ENCODE results near the gene SRPK2.
A peak's percentile ranks its signal among the peaks of the same experiment; 100 is the strongest.
"Not testable (repeated sequence)": the region's sequence is repeated elsewhere in the genome, so short reads cannot be mapped to it uniquely, and the experiment has no call there.

The SRPK2 gene

DNA sequence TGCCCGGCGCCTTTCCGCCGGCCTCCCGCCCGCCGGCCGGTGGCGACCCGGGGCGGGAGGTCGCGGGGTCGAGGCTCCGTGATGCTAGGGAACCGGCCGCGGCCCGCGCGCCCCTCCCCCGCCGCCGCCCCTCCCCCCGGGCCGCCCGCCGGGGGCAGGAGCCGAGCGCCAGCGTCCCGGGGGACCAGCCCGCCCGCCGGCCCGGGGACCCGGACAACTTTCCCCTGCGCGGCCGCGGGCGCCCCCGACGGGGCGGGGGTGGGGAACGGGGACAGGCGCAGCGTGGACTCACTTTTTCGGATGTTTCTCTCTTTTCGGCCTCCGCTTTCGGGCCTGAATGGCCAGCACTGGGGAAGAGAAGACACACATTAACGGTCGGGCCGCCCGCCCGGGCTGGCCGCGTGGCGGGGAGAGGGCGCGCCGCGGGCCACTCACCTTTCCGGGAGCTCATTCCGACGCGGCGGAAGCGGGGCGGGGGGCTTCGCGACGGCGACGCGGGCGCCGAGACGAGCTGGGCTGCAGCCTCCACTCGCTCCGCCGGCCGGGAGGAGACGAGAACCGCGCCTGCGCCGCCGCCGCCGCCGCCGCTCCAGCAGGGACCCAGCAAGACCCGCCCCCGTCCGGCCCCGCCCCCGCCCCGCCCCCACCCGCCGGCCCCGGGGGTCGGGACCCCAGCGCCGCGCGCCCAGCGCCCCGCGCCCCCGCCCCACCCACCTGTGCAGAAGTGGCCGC is at the start of gene SRPK2:
Gene SRPK2, minus strand, starts transcription at position 566 of the 732 bp plus-strand sequence.
- TF ChIP-seq ZNF274 (IDR thresholded peaks at IDR 0.05; ENCODE audit: low read depth, low read length) = no peak
- H3K4me3 ChIP-seq (ENCODE audit: low read length) = peak within 1 kb of the TSS; percentile 59

DNA sequence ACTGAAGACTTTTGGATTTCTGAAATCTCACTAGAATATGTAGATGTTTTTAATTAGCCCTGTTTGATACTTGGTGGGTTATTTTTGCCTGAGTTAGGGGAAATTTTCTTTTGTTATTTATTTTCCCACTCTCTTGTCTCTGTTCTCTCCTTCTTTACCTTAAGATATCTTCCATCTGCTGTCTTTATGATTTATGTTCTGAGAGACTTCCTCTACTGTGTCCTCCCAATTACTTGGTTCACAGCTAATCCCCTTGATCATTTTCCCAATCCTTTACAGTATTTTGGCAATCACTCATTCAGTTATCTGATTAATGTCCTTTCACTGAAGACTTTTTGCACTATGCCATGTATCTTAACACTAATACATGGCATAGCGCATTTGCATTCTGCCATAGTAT is 49.5 kb upstream of the SRPK2 start:
- H3K4me3 ChIP-seq (ENCODE audit: low read length) = no peak overlapping the region
- TF ChIP-seq ZNF274 (IDR thresholded peaks at IDR 0.05; ENCODE audit: low read depth, low read length) = no peak

DNA sequence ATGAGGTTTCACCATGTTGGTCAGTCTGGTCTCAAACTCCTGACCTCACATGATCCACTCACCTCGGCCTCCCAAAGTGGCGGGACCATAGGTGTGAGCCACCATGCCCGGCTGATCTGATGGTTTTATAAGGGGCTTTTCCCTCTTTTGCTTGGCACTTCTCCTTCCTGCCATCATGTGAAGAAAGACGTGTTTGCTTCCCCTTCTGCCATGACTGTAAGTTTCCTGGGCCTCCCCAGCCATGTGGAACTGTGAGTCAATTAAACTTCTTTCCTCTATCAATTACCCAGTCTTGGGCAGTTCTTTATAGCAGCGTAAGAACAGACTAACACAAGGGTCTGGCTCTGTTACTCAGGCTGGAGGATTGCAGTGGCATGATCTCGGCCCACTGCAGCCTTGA is 48.6 kb upstream of the SRPK2 start:
- not testable (repeated sequence) for H3K4me3 ChIP-seq (ENCODE audit: low read length)

DNA sequence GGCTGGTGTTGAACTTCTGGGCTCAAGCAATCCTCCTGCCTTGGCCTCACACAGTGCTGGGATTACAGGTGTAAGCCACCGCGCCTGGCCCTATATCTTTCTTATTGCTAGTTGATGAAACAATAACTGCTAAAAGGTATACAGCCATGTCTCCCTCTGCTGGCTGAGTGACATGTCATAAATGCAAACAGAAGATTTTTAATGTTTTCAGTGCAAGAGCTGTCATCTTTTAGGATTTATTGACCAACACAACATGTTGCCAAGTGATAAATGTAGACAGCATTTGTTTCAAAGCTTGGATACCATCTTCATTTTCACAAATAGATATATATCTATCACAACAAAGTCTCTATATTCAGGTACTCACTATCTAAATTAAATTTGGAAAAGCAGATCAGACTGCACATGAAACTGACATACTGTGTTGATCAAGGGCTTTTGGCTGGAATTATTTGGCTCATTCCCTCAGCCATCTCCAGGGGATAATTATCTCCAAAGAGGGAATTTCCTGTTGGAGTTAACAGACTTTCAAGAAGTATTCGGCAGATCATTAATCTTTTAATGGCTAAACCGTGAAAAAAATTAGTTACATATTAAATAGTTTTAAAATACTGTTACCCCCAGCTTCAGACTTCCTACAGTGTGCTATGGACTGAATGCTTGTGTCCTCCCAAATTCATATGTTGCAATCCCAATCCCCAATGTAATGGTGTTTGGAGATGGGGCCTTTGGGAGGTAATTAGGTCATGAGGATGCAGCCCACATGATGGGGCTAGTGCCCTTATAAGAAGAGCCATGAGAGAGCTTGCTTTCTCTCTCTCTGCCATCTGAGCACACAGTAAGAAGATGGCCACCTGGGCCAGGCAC is 41.3 kb upstream of the SRPK2 start:
- no peak overlapping the region for H3K4me3 ChIP-seq (ENCODE audit: low read length)
- no peak for TF ChIP-seq ZNF274 (IDR thresholded peaks at IDR 0.05; ENCODE audit: low read depth, low read length)

DNA sequence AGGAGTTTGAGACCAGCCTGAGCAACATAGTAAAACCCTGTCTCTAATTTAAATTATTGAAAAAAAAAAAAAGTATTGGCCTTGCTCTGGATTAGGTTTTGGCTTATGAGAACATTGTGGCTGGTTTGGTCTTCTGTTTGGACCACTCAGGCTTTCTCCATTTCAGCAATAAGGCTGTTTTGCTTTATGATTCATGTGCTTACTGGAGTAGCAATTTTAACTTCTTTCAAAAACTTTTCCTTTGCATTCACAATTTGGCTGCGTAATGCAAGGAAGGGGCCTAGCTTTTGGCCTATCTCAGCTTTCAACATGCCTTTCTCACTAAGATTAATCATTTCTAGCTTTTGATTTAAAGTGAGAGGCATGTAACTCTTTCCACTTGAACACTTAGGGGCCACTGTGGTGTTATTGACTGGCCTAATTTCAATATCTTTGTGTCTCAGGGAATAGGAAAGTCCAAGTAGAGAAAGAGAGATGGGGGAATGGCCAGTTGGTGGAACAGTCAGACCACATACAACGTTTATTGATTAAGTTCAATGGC is 38.0 kb upstream of the SRPK2 start:
- no peak overlapping the region for H3K4me3 ChIP-seq (ENCODE audit: low read length)
- no peak for TF ChIP-seq ZNF274 (IDR thresholded peaks at IDR 0.05; ENCODE audit: low read depth, low read length)

DNA sequence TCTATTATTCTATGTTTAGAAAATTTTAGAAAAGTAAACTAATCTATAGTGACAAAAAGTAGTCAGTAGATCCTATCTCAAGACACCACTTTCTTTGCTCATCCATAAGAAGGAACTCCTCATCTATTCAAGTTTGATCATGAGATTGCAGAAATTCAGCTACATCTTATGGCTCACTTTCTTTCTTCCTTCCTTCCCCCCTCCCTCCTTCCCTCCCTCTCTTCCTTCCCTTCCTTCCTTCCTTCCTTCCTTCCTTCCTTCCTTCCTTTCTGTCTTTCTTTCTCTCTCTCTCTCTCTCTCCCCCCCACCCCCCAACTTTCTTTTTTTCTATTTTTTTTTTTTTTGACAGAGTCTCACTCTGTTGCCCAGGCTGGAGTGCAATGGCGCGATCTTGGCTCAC is 35.3 kb upstream of the SRPK2 start:
- H3K4me3 ChIP-seq (ENCODE audit: low read length) = no peak overlapping the region
- no peak for TF ChIP-seq ZNF274 (IDR thresholded peaks at IDR 0.05; ENCODE audit: low read depth, low read length)

DNA sequence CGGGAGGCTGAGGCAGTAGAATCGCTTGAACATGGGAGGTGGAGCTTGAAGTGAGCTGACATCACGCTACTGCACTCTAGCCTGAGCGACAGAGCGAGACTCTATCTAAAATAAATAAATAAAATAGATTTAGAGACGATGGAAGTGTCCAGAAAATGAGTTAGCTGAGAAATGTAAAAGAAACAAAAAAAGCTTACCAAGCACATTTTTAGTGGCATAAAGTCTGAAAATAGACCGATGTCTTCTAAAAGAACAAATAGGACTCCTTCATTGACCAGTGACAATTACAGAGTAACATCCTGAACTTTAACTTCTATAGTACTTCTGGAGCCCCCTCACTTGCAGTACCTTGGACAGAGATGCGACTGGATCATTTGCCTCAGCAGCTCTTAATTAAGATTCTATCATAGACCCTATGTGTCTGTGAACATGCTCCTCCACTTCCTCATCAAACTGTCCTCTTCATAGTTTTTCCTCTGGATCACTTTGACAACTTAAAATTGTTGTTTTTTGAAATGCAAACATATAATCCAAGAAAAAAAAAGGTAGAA is 25.2 kb upstream of the SRPK2 start:
- no peak for TF ChIP-seq ZNF274 (IDR thresholded peaks at IDR 0.05; ENCODE audit: low read depth, low read length)
- H3K4me3 ChIP-seq (ENCODE audit: low read length) = no peak overlapping the region

DNA sequence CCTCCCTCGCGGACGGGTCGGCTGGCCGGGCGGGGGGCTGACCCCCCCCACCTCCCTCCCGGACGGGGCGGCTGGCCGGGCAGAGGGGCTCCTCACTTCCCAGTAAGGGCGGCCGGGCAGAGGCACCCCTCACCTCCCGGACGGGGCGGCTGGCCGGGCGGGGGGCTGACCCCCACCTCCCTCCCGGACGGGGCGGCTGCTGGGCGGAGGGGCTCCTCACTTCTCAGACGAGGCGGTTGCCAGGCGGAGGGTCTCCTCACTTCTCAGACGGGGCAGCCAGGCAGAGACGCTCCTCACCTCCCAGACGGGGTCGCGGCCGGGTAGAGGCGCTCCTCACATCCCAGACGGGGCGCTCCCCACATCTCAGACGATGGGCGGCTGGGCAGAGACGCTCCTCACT is 22.1 kb upstream of the SRPK2 start:
- not testable (repeated sequence) for H3K4me3 ChIP-seq (ENCODE audit: low read length)

DNA sequence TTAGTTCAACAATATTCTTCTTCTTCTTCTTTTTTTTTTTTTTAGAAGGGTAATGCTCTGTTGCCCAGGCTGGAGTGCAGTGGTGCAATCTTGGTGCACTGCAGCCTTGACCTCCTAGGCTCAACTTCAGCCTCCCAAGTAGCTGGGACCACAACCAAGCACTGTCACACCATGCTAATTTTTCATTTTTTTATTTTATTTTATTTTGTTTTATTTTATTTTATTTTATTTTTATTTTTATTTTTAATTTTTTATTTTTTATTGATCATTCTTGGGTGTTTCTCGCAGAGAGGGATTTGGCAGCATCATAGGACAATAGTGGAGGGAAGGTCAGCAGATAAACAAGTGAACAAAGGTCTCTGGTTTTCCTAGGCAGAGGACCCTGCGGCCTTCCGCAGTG is 21.1 kb upstream of the SRPK2 start:
- not testable (repeated sequence) for H3K4me3 ChIP-seq (ENCODE audit: low read length)

DNA sequence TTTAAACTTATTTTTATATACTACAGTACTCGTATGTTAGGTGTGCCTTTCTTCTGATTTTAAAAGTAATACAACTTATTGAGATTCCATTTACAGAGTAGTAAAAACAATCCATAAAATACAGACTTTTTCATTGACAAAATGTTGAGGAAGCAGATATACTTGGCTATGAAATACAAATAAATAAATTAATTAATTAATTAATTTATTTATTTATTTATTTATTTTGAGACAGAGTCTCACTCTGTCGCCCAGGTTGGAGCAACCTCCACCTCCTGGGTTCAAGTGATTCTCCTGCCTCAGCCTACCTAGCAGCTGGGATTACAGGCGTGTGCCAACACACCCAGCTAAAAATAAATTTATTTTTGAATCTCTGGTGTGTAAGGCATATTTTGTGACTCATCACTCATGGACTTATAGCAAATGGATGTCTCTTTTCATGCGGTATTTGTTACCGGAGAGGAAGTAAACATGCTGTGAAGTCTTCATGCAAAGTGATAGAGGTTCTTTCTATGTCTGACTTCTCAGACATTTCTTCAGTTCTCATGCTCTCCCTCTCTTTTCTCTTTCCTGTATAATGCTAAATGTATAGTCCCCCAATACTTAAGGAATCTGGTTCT is 20.2 kb upstream of the SRPK2 start:
- TF ChIP-seq ZNF274 (IDR thresholded peaks at IDR 0.05; ENCODE audit: low read depth, low read length) = no peak
- H3K4me3 ChIP-seq (ENCODE audit: low read length) = no peak overlapping the region

DNA sequence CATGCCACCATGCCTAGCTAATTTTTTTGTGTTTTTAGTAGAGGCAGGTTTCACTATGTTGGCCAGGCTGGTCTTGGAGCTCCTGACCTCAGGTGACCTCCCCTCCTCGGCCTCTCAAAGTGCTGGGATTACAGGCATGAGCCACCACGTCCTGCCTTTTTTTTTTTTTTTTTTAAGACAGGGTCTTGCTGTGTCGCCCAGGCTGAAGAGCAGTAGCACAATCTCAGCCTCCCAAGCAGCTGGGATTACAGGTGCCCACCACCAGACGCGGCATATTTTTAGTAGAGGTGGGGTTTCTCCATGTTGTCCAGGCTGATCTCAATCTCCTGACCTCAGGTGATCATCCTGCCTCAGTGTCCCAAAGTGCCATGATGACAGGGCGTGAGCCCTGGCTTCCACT is 14.4 kb upstream of the SRPK2 start:
- H3K4me3 ChIP-seq (ENCODE audit: low read length) = no peak overlapping the region
- no peak for TF ChIP-seq ZNF274 (IDR thresholded peaks at IDR 0.05; ENCODE audit: low read depth, low read length)

DNA sequence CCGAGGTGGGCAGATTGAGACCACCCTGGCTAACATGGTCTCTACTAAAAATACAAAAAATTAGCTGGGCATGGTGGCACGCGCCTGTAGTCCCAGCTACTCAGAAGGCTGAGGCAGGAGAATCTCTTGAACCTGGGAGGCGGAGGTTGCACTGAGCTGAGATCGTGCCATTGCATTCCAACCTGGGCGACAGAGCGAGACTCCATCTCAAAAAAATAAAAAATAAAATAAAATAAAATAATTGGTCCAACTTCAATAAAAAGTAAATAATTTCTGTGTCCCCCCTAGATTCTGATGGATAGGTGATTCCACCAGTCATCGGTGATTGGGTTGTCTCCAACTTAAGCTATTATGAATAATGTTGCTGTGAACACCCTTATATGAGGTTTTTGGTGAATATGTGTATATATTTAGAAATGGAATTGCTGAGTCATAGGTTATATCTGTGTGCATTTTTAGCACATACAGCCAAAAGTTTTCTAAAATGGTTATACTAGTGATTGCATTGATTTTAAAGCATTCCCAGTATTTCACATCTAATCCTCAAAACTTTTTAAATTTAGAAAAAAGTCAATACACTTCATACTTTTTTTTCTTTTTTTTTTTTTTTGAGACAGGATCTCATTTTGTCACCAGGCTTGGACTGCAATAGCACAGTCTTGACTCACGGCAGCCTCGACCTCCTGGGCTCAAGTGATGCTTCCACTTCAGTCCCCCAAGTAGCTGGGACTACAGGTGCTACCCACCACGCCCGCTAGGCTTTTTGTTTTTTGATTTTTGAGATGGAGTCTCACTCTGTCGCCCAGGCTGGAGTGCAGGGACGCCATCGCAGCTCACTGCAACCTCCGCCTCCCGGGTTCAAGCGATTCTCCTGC is 13.7 kb upstream of the SRPK2 start:
- no peak overlapping the region for H3K4me3 ChIP-seq (ENCODE audit: low read length)
- TF ChIP-seq ZNF274 (IDR thresholded peaks at IDR 0.05; ENCODE audit: low read depth, low read length) = no peak

DNA sequence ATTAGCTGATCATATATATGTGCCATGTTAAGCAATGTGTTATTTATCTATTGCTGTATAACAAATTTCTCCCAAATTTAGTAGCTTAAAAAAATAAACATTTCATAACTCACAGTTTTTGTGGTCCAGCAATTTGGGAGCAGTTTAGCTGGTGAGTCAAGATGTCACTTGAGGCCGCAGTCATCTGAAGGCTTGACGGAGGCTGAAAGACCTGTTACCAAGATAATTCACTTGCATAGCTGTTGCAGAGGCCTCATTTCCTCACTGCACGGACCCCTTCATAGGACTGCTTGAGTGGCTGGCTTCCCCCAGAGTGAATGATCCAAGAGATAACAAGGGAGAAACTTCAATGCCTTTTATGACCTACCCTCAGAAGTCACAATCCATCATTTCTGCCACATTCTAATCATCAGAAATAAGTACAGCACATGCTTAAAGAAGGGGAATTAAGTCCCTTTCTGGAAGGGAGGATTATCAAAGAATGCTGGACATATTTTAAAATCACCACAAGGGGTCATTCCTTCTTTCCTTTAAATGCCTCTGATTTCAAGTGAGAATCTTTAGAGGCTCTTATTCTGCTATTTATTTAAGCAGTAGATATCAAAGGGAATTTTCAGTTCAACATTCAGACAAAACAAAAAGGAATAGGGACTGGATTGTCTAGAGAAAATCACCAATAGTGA is 10.5 kb upstream of the SRPK2 start:
- no peak for TF ChIP-seq ZNF274 (IDR thresholded peaks at IDR 0.05; ENCODE audit: low read depth, low read length)
- H3K4me3 ChIP-seq (ENCODE audit: low read length) = no peak overlapping the region
